WTC11 (cell line): ENCODE data around the gene GNL1. TPM values are rescaled to one million over a fixed set of nuclear protein-coding genes. Genes with fewer than 3 reads are reported as not detected.

Source experiments
- ATAC-seq: fragments of 200-7000 bp; cut with Tn5 transposase; 2 replicates; pipeline ENCODE4 v1.10.0; 2021; ENCODE audit warnings: mild to moderate bottlenecking, moderate library complexity
- CTCF ChIA-PET: fragments of 300-600 bp; sonication (Branson Sonifier 250); formaldehyde crosslinking; loops from one replicate; lab custom pipeline; 2021; ENCODE audit warnings: antibody characterized with exemption; lab: Charles Lee
- POLR2A ChIA-PET: fragments of 350-600 bp; sonication (Branson Sonifier 250); formaldehyde crosslinking; loops from one replicate; lab custom pipeline; 2021; ENCODE audit warnings: antibody characterized with exemption; lab: Charles Lee
- DNase-seq: peaks from one replicate; pipeline ENCODE4 v3.0.0; 2021; ENCODE audit warnings: low spot score
- H3K27ac Mint-ChIP-seq: 2 replicates; pipeline ENCODE4 v1.8.0; 2021; ENCODE audit warnings: mixed read lengths
- H3K27me3 Mint-ChIP-seq: 2 replicates; pipeline ENCODE4 v1.8.0; 2021; ENCODE audit warnings: low read depth, mild to moderate bottlenecking, moderate library complexity, mixed read lengths
- H3K36me3 Mint-ChIP-seq: 2 replicates; pipeline ENCODE4 v1.8.0; 2021; ENCODE audit warnings: mixed read lengths
- H3K4me1 Mint-ChIP-seq: 2 replicates; pipeline ENCODE4 v1.8.0; 2022; ENCODE audit warnings: mixed read lengths
- H3K4me3 Mint-ChIP-seq: 2 replicates; pipeline ENCODE4 v1.8.0; 2021; ENCODE audit warnings: mild to moderate bottlenecking, moderate library complexity, mixed read lengths
- H3K9me3 Mint-ChIP-seq: 2 replicates; pipeline ENCODE4 v1.8.0; 2021; ENCODE audit warnings: mixed read lengths
- ELF4 ChIP-seq: sonication (generic); formaldehyde crosslinking; IDR thresholded peaks from 2 replicates; pipeline ENCODE4 v1.8.1; 2022; ENCODE audit warnings: low read depth, mild to moderate bottlenecking, moderate library complexity, missing genetic modification reagents
- ESRRA ChIP-seq: sonication (generic); formaldehyde crosslinking; IDR thresholded peaks from 2 replicates; pipeline ENCODE4 v1.8.1; 2022; ENCODE audit warnings: mild to moderate bottlenecking, missing genetic modification reagents, borderline replicate concordance
- FOXJ3 ChIP-seq: sonication (generic); formaldehyde crosslinking; IDR thresholded peaks from 2 replicates; pipeline ENCODE4 v1.9.0; 2021; ENCODE audit warnings: missing genetic modification reagents, mild to moderate bottlenecking, borderline replicate concordance
- HMGA2 ChIP-seq: fragments of 250-450 bp; sonication (Bioruptor Pico); IDR thresholded peaks from 2 replicates; pipeline ENCODE4 v1.4.0; 2021; ENCODE audit warnings: mild to moderate bottlenecking, moderate library complexity
- KAT7 ChIP-seq: sonication (generic); formaldehyde crosslinking; IDR thresholded peaks from 2 replicates; pipeline ENCODE4 v1.8.1; 2023; ENCODE audit warnings: missing genetic modification reagents, mild to moderate bottlenecking, borderline replicate concordance
- MXD4 ChIP-seq: fragments of 250-450 bp; sonication (Bioruptor Pico); IDR thresholded peaks from 2 replicates; pipeline ENCODE4 v1.8.0; 2021; ENCODE audit warnings: mild to moderate bottlenecking, moderate library complexity, borderline replicate concordance
- NR1H2 ChIP-seq: sonication (generic); formaldehyde crosslinking; IDR thresholded peaks from 2 replicates; pipeline ENCODE4 v1.9.0; 2021; ENCODE audit warnings: mild to moderate bottlenecking, moderate library complexity, missing genetic modification reagents
- NR2C2 ChIP-seq: sonication (generic); formaldehyde crosslinking; IDR thresholded peaks from 2 replicates; pipeline ENCODE4 v1.8.0; 2022; ENCODE audit warnings: mild to moderate bottlenecking, missing genetic modification reagents
- NR3C1 ChIP-seq: sonication (generic); formaldehyde crosslinking; conservative IDR thresholded peaks from 2 replicates; pipeline ENCODE4 v1.8.1; 2023; ENCODE audit warnings: low read depth, mild to moderate bottlenecking, missing genetic modification reagents
- OVOL2 ChIP-seq: fragments of 250-450 bp; sonication (Bioruptor Pico); IDR thresholded peaks from 2 replicates; pipeline ENCODE4 v1.9.0; 2021; ENCODE audit warnings: mild to moderate bottlenecking, borderline replicate concordance
- SP1 ChIP-seq: sonication (generic); formaldehyde crosslinking; conservative IDR thresholded peaks from 2 replicates; pipeline ENCODE4 v1.8.1; 2022; ENCODE audit warnings: missing genetic modification reagents
- TCF7 ChIP-seq: sonication (generic); formaldehyde crosslinking; IDR thresholded peaks from 2 replicates; pipeline ENCODE4 v1.8.0; 2022; ENCODE audit warnings: mild to moderate bottlenecking, low read depth, missing genetic modification reagents, moderate library complexity
- TEAD4 ChIP-seq: sonication (generic); formaldehyde crosslinking; IDR thresholded peaks from 2 replicates; pipeline ENCODE4 v1.8.0; 2022; ENCODE audit warnings: mild to moderate bottlenecking, missing genetic modification reagents
- ZNF396 ChIP-seq: fragments of 250-450 bp; sonication (Bioruptor Pico); IDR thresholded peaks from 2 replicates; pipeline ENCODE4 v1.8.0; 2021; ENCODE audit warnings: mild to moderate bottlenecking, moderate library complexity, borderline replicate concordance
- total RNA-seq: library from RNA; stranded (reverse); gene quantifications from 3 replicates; pipeline ENCODE4 v1.2.3, GENCODE V29; 2021
- TF ChIP-seq, protein P1 (sequence below): sonication (generic); formaldehyde crosslinking; IDR thresholded peaks from 2 replicates; pipeline ENCODE4 v1.8.1; 2023; ENCODE audit warnings: mild to moderate bottlenecking, moderate library complexity, missing genetic modification reagents
- TF ChIP-seq, protein P2 (sequence below): fragments of 250-450 bp; sonication (Bioruptor Pico); IDR thresholded peaks from 2 replicates; pipeline ENCODE4 v1.8.0; 2021; ENCODE audit warnings: mild to moderate bottlenecking
- TF ChIP-seq, protein P3 (sequence below): sonication (generic); formaldehyde crosslinking; IDR thresholded peaks from 2 replicates; pipeline ENCODE4 v1.8.0; 2022; ENCODE audit warnings: mild to moderate bottlenecking, missing genetic modification reagents
- TF ChIP-seq, protein P4 (sequence below): fragments of 250-450 bp; sonication (Bioruptor Pico); IDR thresholded peaks from 2 replicates; pipeline ENCODE4 v1.9.0; 2021; ENCODE audit warnings: mild to moderate bottlenecking, borderline replicate concordance
- TF ChIP-seq, protein P5 (sequence below): sonication (generic); formaldehyde crosslinking; IDR thresholded peaks from 2 replicates; pipeline ENCODE4 v1.8.1; 2023; ENCODE audit warnings: mild to moderate bottlenecking, missing genetic modification reagents, moderate library complexity

Gene GNL1
- total RNA-seq, 1 experiment from 2014 or later: 85.7 TPM

DNA sequence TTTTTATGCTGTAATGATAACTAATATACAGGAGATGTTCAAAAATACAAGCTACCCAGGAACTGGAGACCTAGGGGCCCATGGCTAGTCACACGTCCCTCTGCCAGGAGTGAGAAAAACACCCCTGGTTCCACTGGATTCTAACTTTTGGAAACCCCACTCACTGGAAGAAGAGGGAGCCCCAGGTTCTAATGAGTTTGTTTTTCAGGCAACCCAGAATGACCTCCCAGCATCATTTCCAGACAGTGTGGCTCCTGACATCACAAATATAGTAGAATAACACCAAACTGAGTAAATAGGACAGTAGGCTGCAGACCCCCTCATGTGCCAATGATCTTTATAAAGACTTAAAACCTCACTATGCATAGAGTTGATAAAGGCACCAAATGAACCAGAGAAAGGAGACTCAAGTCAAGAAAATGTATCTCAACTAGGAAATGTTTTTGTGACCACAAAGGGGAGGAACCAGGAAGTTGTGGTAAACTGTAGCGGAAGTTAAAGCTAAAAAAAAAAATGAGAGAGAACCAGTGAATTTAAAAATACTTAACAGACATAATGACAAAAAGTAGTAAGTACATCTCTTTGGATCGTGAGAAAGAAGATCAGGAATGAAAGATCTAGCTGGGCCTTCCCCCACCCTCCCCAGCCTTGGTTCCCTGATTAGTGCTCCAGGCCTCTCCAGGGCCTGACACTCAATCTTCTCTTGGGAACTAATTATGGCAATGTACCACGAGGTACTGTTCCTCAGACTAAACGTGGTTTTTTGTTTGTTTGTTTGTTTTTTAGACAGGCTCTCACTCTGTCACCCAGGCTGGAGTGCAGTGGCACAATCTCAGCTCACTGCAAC, 47.2 kb downstream of the GNL1 start:
- Mint-ChIP-seq H3K4me3 (no peak overlapping the region), H3K9me3 (no peaks in the 10 kb centered on the region), H3K4me1 (peaks cover 19% of the 10 kb centered on the region), H3K27ac (no peak overlapping the region), H3K27me3 (no peaks in the 10 kb centered on the region), H3K36me3 (no peaks in the 10 kb centered on the region)
- ChIA-PET POLR2A (no interaction called here), CTCF (interaction anchor here (1.2 to 1.4 kb wide), 3 partner anchors 23 to 55 kb away, joined by 3 read pairs; no protein-coding TSS in a partner anchor)
- no peak for DNase-seq
- ATAC-seq: no peak
- TF ChIP-seq MXD4 (CRISPR knock-in tag) (no peak), NR3C1 (no peak), HMGA2 (CRISPR knock-in tag) (no peak), OVOL2 (no peak), ELF4 (CRISPR knock-in tag) (no peak), ZNF396 (CRISPR knock-in tag) (no peak), KAT7 (CRISPR knock-in tag) (no peak), TCF7 (CRISPR knock-in tag) (no peak), FOXJ3 (no peak)
- TF ChIP-seq, protein P1, sequence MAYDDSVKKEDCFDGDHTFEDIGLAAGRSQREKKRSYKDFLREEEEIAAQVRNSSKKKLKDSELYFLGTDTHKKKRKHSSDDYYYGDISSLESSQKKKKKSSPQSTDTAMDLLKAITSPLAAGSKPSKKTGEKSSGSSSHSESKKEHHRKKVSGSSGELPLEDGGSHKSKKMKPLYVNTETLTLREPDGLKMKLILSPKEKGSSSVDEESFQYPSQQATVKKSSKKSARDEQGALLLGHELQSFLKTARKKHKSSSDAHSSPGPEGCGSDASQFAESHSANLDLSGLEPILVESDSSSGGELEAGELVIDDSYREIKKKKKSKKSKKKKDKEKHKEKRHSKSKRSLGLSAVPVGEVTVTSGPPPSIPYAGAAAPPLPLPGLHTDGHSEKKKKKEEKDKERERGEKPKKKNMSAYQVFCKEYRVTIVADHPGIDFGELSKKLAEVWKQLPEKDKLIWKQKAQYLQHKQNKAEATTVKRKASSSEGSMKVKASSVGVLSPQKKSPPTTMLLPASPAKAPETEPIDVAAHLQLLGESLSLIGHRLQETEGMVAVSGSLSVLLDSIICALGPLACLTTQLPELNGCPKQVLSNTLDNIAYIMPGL: no peak
- TF ChIP-seq, protein P2, sequence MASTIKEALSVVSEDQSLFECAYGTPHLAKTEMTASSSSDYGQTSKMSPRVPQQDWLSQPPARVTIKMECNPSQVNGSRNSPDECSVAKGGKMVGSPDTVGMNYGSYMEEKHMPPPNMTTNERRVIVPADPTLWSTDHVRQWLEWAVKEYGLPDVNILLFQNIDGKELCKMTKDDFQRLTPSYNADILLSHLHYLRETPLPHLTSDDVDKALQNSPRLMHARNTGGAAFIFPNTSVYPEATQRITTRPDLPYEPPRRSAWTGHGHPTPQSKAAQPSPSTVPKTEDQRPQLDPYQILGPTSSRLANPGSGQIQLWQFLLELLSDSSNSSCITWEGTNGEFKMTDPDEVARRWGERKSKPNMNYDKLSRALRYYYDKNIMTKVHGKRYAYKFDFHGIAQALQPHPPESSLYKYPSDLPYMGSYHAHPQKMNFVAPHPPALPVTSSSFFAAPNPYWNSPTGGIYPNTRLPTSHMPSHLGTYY (CRISPR knock-in tag): no peak
- TF ChIP-seq, protein P3, sequence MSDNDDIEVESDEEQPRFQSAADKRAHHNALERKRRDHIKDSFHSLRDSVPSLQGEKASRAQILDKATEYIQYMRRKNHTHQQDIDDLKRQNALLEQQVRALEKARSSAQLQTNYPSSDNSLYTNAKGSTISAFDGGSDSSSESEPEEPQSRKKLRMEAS (CRISPR knock-in tag): no peak

DNA sequence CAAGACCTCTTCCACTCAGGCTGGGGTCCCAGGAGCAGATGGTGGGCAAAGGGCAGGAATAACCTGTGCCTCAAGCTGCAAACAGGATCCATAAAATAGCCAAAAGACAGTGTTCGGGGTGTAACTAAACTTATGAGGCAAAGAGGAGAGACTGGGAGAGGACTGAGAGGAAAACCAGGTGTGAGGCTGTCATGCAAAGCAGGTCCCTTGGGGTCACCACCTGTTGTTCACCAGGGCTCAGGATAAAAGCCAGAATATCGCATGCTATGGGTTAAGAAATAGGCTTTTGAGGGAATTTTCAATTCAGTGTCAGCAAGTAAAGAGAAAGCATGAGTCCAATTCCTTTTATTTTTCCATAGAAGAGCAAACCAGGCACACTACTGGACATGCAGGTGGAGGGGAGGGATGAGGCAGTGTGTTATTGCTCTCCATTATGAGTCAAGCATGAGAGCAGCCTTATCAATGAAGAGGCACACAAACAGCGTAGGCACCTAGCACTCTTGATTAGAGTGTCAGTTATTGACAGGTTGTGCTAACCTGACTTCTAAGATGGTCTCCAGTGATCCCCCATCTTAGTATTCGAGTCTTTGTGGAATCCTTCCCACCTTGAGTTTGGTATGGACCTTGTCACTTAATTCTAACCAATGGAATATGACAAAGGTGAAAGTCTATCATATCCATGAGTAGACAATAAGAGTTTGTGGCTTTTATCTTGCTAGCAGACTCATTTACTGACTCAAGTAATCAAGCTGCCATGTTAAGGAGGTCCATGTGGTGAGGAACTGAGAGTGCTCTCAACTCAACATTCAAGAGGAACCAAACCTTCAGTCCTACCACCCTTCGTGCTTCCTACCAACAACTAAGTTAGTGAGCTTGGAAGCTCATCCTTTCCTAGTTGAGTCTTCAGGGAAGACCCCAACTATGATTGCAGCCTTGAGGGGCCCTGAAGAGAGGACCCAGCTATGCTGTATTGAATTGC, 48.2 kb downstream of the GNL1 start:
- ATAC-seq: no peak
- peaks cover 17% of the 10 kb centered on the region for H3K4me1 Mint-ChIP-seq
- TF ChIP-seq NR1H2 (CRISPR knock-in tag): no peak
- no peak for TF ChIP-seq NR2C2
- TF ChIP-seq, protein P4, sequence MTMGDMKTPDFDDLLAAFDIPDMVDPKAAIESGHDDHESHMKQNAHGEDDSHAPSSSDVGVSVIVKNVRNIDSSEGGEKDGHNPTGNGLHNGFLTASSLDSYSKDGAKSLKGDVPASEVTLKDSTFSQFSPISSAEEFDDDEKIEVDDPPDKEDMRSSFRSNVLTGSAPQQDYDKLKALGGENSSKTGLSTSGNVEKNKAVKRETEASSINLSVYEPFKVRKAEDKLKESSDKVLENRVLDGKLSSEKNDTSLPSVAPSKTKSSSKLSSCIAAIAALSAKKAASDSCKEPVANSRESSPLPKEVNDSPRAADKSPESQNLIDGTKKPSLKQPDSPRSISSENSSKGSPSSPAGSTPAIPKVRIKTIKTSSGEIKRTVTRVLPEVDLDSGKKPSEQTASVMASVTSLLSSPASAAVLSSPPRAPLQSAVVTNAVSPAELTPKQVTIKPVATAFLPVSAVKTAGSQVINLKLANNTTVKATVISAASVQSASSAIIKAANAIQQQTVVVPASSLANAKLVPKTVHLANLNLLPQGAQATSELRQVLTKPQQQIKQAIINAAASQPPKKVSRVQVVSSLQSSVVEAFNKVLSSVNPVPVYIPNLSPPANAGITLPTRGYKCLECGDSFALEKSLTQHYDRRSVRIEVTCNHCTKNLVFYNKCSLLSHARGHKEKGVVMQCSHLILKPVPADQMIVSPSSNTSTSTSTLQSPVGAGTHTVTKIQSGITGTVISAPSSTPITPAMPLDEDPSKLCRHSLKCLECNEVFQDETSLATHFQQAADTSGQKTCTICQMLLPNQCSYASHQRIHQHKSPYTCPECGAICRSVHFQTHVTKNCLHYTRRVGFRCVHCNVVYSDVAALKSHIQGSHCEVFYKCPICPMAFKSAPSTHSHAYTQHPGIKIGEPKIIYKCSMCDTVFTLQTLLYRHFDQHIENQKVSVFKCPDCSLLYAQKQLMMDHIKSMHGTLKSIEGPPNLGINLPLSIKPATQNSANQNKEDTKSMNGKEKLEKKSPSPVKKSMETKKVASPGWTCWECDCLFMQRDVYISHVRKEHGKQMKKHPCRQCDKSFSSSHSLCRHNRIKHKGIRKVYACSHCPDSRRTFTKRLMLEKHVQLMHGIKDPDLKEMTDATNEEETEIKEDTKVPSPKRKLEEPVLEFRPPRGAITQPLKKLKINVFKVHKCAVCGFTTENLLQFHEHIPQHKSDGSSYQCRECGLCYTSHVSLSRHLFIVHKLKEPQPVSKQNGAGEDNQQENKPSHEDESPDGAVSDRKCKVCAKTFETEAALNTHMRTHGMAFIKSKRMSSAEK (CRISPR knock-in tag): no peak
- no peak for TF ChIP-seq ESRRA (CRISPR knock-in tag)
- TF ChIP-seq SP1 (CRISPR knock-in tag): no peak
- no peak for TF ChIP-seq TEAD4 (CRISPR knock-in tag)
- TF ChIP-seq, protein P5, sequence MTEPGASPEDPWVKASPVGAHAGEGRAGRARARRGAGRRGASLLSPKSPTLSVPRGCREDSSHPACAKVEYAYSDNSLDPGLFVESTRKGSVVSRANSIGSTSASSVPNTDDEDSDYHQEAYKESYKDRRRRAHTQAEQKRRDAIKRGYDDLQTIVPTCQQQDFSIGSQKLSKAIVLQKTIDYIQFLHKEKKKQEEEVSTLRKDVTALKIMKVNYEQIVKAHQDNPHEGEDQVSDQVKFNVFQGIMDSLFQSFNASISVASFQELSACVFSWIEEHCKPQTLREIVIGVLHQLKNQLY (CRISPR knock-in tag): no peak
- DNase-seq: no peak
- no peaks in the 10 kb centered on the region for H3K9me3 Mint-ChIP-seq
- no peaks in the 10 kb centered on the region for H3K36me3 Mint-ChIP-seq
- no peaks in the 10 kb centered on the region for H3K27me3 Mint-ChIP-seq
- ChIA-PET CTCF (no interaction called here), POLR2A (no interaction called here)
- H3K27ac Mint-ChIP-seq: no peak overlapping the region
- H3K4me3 Mint-ChIP-seq: no peak overlapping the region
